Mesenteric fat pad (tissue), 1 donor: Measurements from ENCODE around the gene BNC2. TPM values are rescaled to one million over a fixed set of nuclear protein-coding genes. Genes with fewer than 3 reads are reported as not detected.

Experiments
- DNase-seq: peaks from one replicate; pipeline ENCODE4 v3.0.0-alpha.2; 2020; ENCODE audit warnings: low spot score
- total RNA-seq: library from RNA; stranded (reverse); fragmentation: NEBNext Ultra II Directional; extraction: Animal tissue kit (Norgen Biotek cat#: 25700); gene quantifications from one replicate; pipeline ENCODE4 v1.2.1, GENCODE V29; 2021
- donor health status: DM: yes; HTN: yes; CAD: no.

The BNC2 gene
- total RNA-seq, 1 donor from 2014 or later, result 27.5 TPM

- no peak for DNase-seq
These were observed 268.0 kb downstream of the BNC2 start for GRCh38 chr9:16602494-16602893.

- DNase-seq, result no peak
These were observed 268.5 kb downstream of the BNC2 start for GRCh38 chr9:16601991-16602390.

- DNase-seq, result no peak
These were observed 272.2 kb downstream of the BNC2 start for GRCh38 chr9:16598316-16598715.

GRCh38 chr9:16597136-16597535, 273.3 kb downstream of the BNC2 start:
- no peak for DNase-seq

- no peak for DNase-seq
These were observed 275.2 kb downstream of the BNC2 start for GRCh38 chr9:16595227-16595626.

GRCh38 chr9:16594787-16595186, 275.7 kb downstream of the BNC2 start:
- DNase-seq, result no peak

- no peak for DNase-seq
These were observed 276.7 kb downstream of the BNC2 start for GRCh38 chr9:16593746-16594145.

GRCh38 chr9:16591092-16591491, 279.4 kb downstream of the BNC2 start:
- no peak for DNase-seq

GRCh38 chr9:16585591-16585990, 284.9 kb downstream of the BNC2 start:
- DNase-seq, result no peak

GRCh38 chr9:16579872-16580432, 290.5 kb downstream of the BNC2 start:
- no peak for DNase-seq

GRCh38 chr9:16575986-16576245, 294.6 kb downstream of the BNC2 start:
- DNase-seq, result no peak

- no peak for DNase-seq
These were observed 295.1 kb downstream of the BNC2 start for GRCh38 chr9:16575142-16575985.

GRCh38 chr9:16572005-16572734, 298.3 kb downstream of the BNC2 start:
- no peak for DNase-seq

GRCh38 chr9:16571127-16571802, 299.2 kb downstream of the BNC2 start:
- no peak for DNase-seq

- DNase-seq, result no peak
These were observed 307.0 kb downstream of the BNC2 start for GRCh38 chr9:16563446-16563845.

- DNase-seq, result no peak
These were observed 309.3 kb downstream of the BNC2 start for GRCh38 chr9:16561121-16561520.

GRCh38 chr9:16559418-16560188, 310.9 kb downstream of the BNC2 start:
- DNase-seq, result no peak

GRCh38 chr9:16555802-16556201, 314.7 kb downstream of the BNC2 start:
- DNase-seq, result no peak

- DNase-seq, result no peak
These were observed 316.5 kb downstream of the BNC2 start for GRCh38 chr9:16553869-16554540.

GRCh38 chr9:16552252-16552651, 318.2 kb downstream of the BNC2 start:
- no peak for DNase-seq

GRCh38 chr9:16551692-16552091, 318.8 kb downstream of the BNC2 start:
- DNase-seq, result no peak
